ENCODE results near the gene CCDC187.
"Not testable (repeated sequence)": the region's sequence is repeated elsewhere in the genome, so short reads cannot be mapped to it uniquely, and the experiment has no call there.

The CCDC187 gene

GRCh38 chr9:136237486-136238341, 66.2 kb downstream of the CCDC187 start:
- DNase-seq = no peak

- DNase-seq = not testable (repeated sequence)
Measured at GRCh38 chr9:136236471-136237410, 67.2 kb downstream of the CCDC187 start.

- DNase-seq = no peak
Measured at GRCh38 chr9:136235709-136236455, 68.0 kb downstream of the CCDC187 start.

GRCh38 chr9:136235171-136235570, 68.7 kb downstream of the CCDC187 start:
- no peak for DNase-seq

GRCh38 chr9:136234597-136234996, 69.3 kb downstream of the CCDC187 start:
- no peak for DNase-seq

- no peak for DNase-seq
Measured at GRCh38 chr9:136233868-136234267, 70.0 kb downstream of the CCDC187 start.

GRCh38 chr9:136233411-136233810, 70.5 kb downstream of the CCDC187 start:
- no peak for DNase-seq

GRCh38 chr9:136232969-136233368, 70.9 kb downstream of the CCDC187 start:
- DNase-seq = no peak

GRCh38 chr9:136231478-136232297, 72.2 kb downstream of the CCDC187 start:
- no peak for DNase-seq

- DNase-seq = no peak
Measured at GRCh38 chr9:136230773-136231172, 73.1 kb downstream of the CCDC187 start.

- no peak for DNase-seq
Measured at GRCh38 chr9:136230365-136230764, 73.5 kb downstream of the CCDC187 start.

GRCh38 chr9:136229096-136230065, 74.5 kb downstream of the CCDC187 start:
- DNase-seq = no peak

- DNase-seq = no peak
Measured at GRCh38 chr9:136228107-136228875, 75.6 kb downstream of the CCDC187 start.

- no peak for DNase-seq
Measured at GRCh38 chr9:136226680-136227407, 77.0 kb downstream of the CCDC187 start.

- peak; percentile 67 for DNase-seq
Measured at GRCh38 chr9:136225748-136226679, 77.9 kb downstream of the CCDC187 start.

GRCh38 chr9:136225366-136225747, 78.5 kb downstream of the CCDC187 start:
- no peak for DNase-seq

GRCh38 chr9:136223871-136224640, 79.8 kb downstream of the CCDC187 start:
- DNase-seq = no peak

All from activated CD4-positive, CD25-positive, alpha-beta regulatory T cell treated with anti-CD3 and anti-CD28 coated beads, Interleukin-2, amount 50 U/mL, for 72 hours (primary cell).